CD4-positive, CD25-positive, alpha-beta regulatory T cell (primary cell): ENCODE data around the gene GLTP. TPM values are rescaled to one million over a fixed set of nuclear protein-coding genes. Genes with fewer than 3 reads are reported as not detected.
"Not testable (repeated sequence)": the region's sequence is repeated elsewhere in the genome, so short reads cannot be mapped to it uniquely, and the experiment has no call there.

Experiments used
- ATAC-seq, 2 donors: fragments of 150-1000 bp; cut with Tn5 transposase; one replicate each; pipeline ENCODE4 v1.10.0; 2021; ENCODE audit warnings: low read depth in 2 of 2, moderate number of reproducible peaks in 2 of 2, moderate library complexity in 1 of 2
- DNase-seq, 3 donors: peaks; one replicate each; pipeline versions ENCODE4 v3.0.0 to v3.0.0-alpha.2; 2012 to 2022; ENCODE audit warnings: mixed read lengths in 1 of 3
- H3K27ac ChIP-seq: one replicate; pipeline ENCODE4 v1.7.0; 2013; ENCODE audit warnings: mild to moderate bottlenecking, low read length; ENCODE audit not compliant: insufficient read depth, poor library complexity, severe bottlenecking
- H3K27me3 ChIP-seq: one replicate; pipeline ENCODE4 v1.7.0; 2013; ENCODE audit warnings: low read length; ENCODE audit not compliant: control insufficient read depth, insufficient read depth
- H3K36me3 ChIP-seq: one replicate; pipeline ENCODE4 v1.7.0; 2013; ENCODE audit warnings: mild to moderate bottlenecking, low read length, moderate library complexity; ENCODE audit not compliant: control insufficient read depth, insufficient read depth
- H3K4me1 ChIP-seq: 2 replicates; pipeline ENCODE4 v1.7.0; 2013; ENCODE audit warnings: mild to moderate bottlenecking, low read length; ENCODE audit not compliant: insufficient read depth, control insufficient read depth, poor library complexity, severe bottlenecking
- H3K4me3 ChIP-seq: one replicate; pipeline ENCODE4 v1.7.0; 2013; ENCODE audit warnings: low read depth, mild to moderate bottlenecking, low read length, moderate library complexity
- H3K9me3 ChIP-seq, 2 experiments: 1 replicate in 1 of 2; 2 replicates in 1 of 2; pipeline ENCODE4 v1.7.0; 2013; ENCODE audit warnings: low read length in 2 of 2, mild to moderate bottlenecking in 1 of 2, moderate library complexity in 1 of 2; ENCODE audit not compliant: control insufficient read depth in 2 of 2
- H3K27ac Mint-ChIP-seq, 3 donors: one replicate each; pipeline ENCODE4 v1.8.0; 2020 to 2022; ENCODE audit warnings: mild to moderate bottlenecking in 3 of 3, mixed read lengths in 3 of 3, moderate library complexity in 2 of 3
- H3K27me3 Mint-ChIP-seq: one replicate; pipeline ENCODE4 v1.8.0; 2022; ENCODE audit warnings: mild to moderate bottlenecking, mixed read lengths
- H3K36me3 Mint-ChIP-seq: one replicate; pipeline ENCODE4 v1.8.0; 2020; ENCODE audit warnings: mixed read lengths
- H3K4me1 Mint-ChIP-seq, 4 donors: one replicate each; pipeline ENCODE4 v1.8.0; 2020 to 2022; ENCODE audit warnings: mixed read lengths in 4 of 4, mild to moderate bottlenecking in 1 of 4
- H3K4me3 Mint-ChIP-seq, 4 donors: one replicate each; pipeline ENCODE4 v1.8.0; 2020 to 2022; ENCODE audit warnings: mild to moderate bottlenecking in 4 of 4, mixed read lengths in 4 of 4, moderate library complexity in 3 of 4
- H3K9me3 Mint-ChIP-seq, 7 donors: one replicate each; pipeline ENCODE4 v1.8.0; 2020 to 2022; ENCODE audit warnings: mixed read lengths in 7 of 7, mild to moderate bottlenecking in 3 of 7, moderate library complexity in 2 of 7
- polyA plus RNA-seq, 4 donors: library from polyadenylated mRNA; unstranded; fragments of 300-500 nt; fragmentation: Illumina TruSeq; gene quantifications; one replicate each; pipeline ENCODE4 v1.2.3, GENCODE V29; 2021
- total RNA-seq: library from RNA; stranded (reverse); gene quantifications from one replicate; pipeline ENCODE4 v1.2.3, GENCODE V29; 2022

The GLTP gene
- total and polyA plus RNA-seq, 5 donors from 2014 or later, result 31.1 to 48.9 (median 37.8) TPM

GRCh38 chr12:109861689-109862314 lies 18.5 kb downstream of the GLTP start:
- ATAC-seq (no peak), DNase-seq (no peak)
- Histone ChIP-seq H3K36me3 (peaks cover 16% of the 10 kb centered on the region), H3K4me1 (peaks cover 6% of the 10 kb centered on the region), H3K27ac (no peak overlapping the region), H3K4me3 (no peak overlapping the region), H3K27me3 (no peaks in the 10 kb centered on the region), H3K9me3 (no peaks in the 10 kb centered on the region)
- no peak overlapping the region for H3K4me3 Mint-ChIP-seq
- H3K36me3 Mint-ChIP-seq, result peaks cover 17% of the 10 kb centered on the region
- peak overlapping the region in 2 of 3 donors; percentile 42 to 56 for H3K27ac Mint-ChIP-seq
- H3K9me3 Mint-ChIP-seq, result peaks cover 0 to 3% (median 0%) of the 10 kb centered on the region in 7 donors
- H3K4me1 Mint-ChIP-seq, result peaks cover 8 to 33% (median 18%) of the 10 kb centered on the region in 4 donors
- H3K27me3 Mint-ChIP-seq, result no peaks in the 10 kb centered on the region

DNA sequence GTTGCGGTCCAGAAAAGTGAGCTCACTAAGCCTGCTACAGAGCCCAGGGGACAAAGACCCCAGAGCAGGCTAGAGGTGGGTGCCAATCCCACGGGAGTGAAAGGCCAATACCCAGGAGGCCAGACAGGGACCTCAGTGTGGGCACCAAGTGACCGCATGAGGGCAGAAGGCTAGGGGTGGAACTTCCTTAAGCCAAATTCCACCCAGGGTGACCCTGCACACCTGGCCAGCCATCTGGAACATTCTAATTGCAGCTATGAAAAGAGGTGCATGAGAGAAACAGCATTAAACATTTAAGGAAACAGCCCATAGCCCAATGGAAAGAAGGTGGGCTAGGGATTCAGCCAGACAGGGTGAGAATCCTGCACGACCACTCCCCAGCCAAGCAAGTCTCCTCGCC lies 19.4 kb downstream of the GLTP start:
- Mint-ChIP-seq H3K36me3 (peaks cover 17% of the 10 kb centered on the region), H3K27me3 (no peaks in the 10 kb centered on the region), H3K4me3 (no peak overlapping the region), H3K4me1 (peaks cover 8 to 29% (median 14%) of the 10 kb centered on the region in 4 donors), H3K9me3 (peaks cover 0 to 3% (median 0%) of the 10 kb centered on the region in 7 donors), H3K27ac (no peak overlapping the region)
- Histone ChIP-seq H3K27me3 (no peaks in the 10 kb centered on the region), H3K4me3 (no peak overlapping the region), H3K9me3 (no peaks in the 10 kb centered on the region), H3K4me1 (peaks cover 6% of the 10 kb centered on the region), H3K36me3 (peaks cover 17% of the 10 kb centered on the region), H3K27ac (no peak overlapping the region)
- DNase-seq (no peak), ATAC-seq (no peak)

DNA sequence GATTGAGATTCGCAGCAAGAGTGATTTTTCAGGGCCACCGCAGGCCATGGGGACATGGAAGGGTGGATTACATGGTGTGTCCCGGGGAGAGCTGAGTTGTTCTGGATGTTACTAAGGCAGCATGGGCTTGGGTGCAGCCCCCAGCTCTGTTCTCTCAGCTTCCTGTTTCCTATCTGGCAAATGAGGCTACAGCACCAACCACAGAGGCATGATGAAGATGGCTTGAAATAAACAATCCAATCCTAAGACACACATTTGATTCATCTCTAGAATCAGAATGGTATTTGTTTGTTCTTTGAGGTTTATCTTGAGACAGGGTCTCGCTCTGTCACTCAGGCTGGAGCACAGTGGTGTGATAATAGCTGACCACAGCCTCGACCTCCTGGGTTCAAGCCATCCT lies 21.6 kb downstream of the GLTP start:
- DNase-seq, result no peak
- Mint-ChIP-seq H3K4me3 (no peak overlapping the region), H3K9me3 (peaks cover 0 to 3% (median 0%) of the 10 kb centered on the region in 7 donors), H3K27me3 (no peaks in the 10 kb centered on the region), H3K4me1 (peaks cover 0 to 9% (median 6%) of the 10 kb centered on the region in 4 donors), H3K27ac (peak overlapping the region; percentile 79 to 87 (median 85)), H3K36me3 (peaks cover 17% of the 10 kb centered on the region)
- no peaks in the 10 kb centered on the region for H3K9me3 ChIP-seq
- no peak for ATAC-seq
- no peak overlapping the region for H3K27ac ChIP-seq
- H3K4me3 ChIP-seq, result no peak overlapping the region
- H3K4me1 ChIP-seq, result no peaks in the 10 kb centered on the region
- H3K27me3 ChIP-seq, result no peaks in the 10 kb centered on the region
- peaks cover 34% of the 10 kb centered on the region for H3K36me3 ChIP-seq

DNA sequence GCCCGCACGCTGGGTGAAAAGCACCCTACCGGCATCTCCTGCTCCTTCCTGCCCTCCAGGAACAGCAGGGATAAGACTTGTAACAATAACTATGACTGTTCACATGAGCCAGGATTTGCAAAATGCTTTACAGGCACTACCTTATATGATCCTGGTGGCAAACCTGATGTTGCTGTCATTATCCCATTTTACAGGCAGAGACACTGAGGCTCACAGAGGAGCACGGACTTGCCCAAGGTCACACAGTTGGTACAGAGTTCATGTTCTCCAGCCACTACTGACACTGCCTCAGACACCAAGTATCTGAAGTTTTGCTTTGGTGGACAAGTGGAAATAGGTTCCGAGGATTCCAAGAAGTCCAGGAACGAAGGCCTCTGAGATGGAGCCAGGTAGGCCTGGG lies 22.6 kb downstream of the GLTP start:
- H3K9me3 Mint-ChIP-seq, result no peaks in the 10 kb centered on the region
- ATAC-seq, result no peak
- H3K36me3 Mint-ChIP-seq, result peaks cover 17% of the 10 kb centered on the region
- H3K27ac Mint-ChIP-seq, result peak overlapping the region in 1 of 3 donors; percentile 86
- no peaks in the 10 kb centered on the region for H3K27me3 Mint-ChIP-seq
- DNase-seq, result no peak
- Histone ChIP-seq H3K4me1 (no peaks in the 10 kb centered on the region), H3K36me3 (peaks cover 34% of the 10 kb centered on the region), H3K9me3 (no peaks in the 10 kb centered on the region), H3K4me3 (no peak overlapping the region), H3K27ac (no peak overlapping the region), H3K27me3 (no peaks in the 10 kb centered on the region)
- H3K4me1 Mint-ChIP-seq, result peaks cover 2 to 6% (median 6%) of the 10 kb centered on the region in 4 donors
- no peak overlapping the region for H3K4me3 Mint-ChIP-seq

DNA sequence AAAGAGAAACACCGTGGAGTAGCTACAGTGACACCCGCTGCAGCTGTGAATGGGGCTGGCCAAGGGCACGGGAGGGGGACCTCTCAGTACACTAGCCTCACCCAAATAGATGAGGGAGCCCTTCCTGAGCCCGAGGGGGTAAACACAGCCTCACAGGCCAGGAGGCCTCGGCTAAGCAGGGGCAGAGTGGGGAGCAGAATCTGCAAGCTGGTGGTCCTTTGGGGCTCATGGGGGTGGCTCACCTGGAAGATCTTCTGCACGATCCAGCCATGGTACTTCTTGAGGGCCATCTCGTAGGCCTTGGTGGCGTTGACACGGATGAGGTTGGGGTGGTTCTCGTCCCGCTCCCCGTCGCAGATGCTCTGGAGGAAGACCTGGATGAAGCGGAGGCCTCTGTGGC lies 25.0 kb downstream of the GLTP start:
- DNase-seq, result no peak

DNA sequence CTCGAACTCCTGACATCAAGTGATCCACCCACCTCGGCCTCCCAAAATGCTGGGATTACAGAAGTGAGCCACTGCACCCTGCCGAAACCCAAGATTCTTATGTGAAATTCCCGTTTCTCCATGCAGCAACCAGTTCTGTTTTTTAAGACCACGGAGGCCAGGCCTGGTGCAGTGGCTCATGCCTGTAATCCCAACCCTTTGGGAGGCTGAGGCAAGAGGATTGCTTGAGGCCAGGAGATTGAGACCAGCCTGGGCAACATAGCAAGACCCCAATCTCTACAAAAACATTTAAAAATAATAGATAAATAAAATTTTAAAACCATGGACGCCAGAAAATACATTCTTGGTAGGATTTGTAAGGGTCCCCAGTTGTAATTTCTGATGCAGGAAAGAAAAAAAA lies 29.8 kb downstream of the GLTP start:
- not testable (repeated sequence) for H3K27ac Mint-ChIP-seq, H3K36me3 Mint-ChIP-seq, H3K9me3 ChIP-seq, H3K9me3 Mint-ChIP-seq, H3K4me3 Mint-ChIP-seq, DNase-seq, H3K27me3 ChIP-seq, H3K4me3 ChIP-seq, H3K4me1 ChIP-seq, ATAC-seq, H3K27me3 Mint-ChIP-seq, H3K27ac ChIP-seq
- peaks cover 17% of the 10 kb centered on the region for H3K36me3 ChIP-seq
- peaks cover 5 to 12% (median 6%) of the 10 kb centered on the region in 4 donors for H3K4me1 Mint-ChIP-seq

More for the DNA sequence above, 25.0 kb downstream of the GLTP start:
- no peak overlapping the region for H3K27ac ChIP-seq
- peaks cover 2 to 6% (median 6%) of the 10 kb centered on the region in 4 donors for H3K4me1 Mint-ChIP-seq
- H3K36me3 Mint-ChIP-seq, result peaks cover 21% of the 10 kb centered on the region
- no peak overlapping the region for H3K27ac Mint-ChIP-seq
- no peaks in the 10 kb centered on the region for H3K9me3 Mint-ChIP-seq
- no peak overlapping the region for H3K4me3 Mint-ChIP-seq
- H3K27me3 Mint-ChIP-seq, result no peaks in the 10 kb centered on the region
- H3K4me1 ChIP-seq, result no peaks in the 10 kb centered on the region
- H3K4me3 ChIP-seq, result no peak overlapping the region
- H3K36me3 ChIP-seq, result peaks cover 36% of the 10 kb centered on the region
- no peaks in the 10 kb centered on the region for H3K9me3 ChIP-seq
- ATAC-seq, result no peak
- no peaks in the 10 kb centered on the region for H3K27me3 ChIP-seq

DNA sequence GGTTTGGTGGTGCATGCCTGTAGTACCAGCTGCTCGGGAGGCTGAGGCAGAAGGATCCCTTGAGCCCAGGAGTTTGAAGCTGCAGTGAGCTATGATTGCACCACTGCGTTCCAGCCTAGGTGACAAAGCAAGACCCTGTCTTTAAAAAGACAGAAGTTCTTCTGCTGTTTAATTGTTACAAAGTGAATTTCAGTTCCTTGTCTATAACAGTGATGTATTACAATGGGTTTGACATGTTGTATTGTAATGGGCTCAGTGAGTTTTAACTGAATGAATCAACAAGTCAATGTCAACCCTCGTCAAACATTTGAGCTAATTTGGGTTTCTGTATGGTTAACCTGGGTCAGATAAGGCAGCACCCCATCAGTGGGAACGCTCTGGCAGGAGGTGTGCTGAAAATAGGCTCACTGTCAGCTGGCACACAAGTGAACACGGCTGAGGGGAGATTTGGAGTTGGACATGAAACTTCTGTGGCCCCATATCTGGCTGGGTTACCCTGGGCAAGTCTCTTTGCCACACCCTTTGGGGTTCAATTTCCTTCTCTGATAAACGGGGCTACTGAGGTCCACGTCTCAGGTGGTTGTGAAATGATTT lies 33.1 kb downstream of the GLTP start:
- no peaks in the 10 kb centered on the region for H3K9me3 ChIP-seq
- Mint-ChIP-seq H3K4me3 (peak overlapping the region in 1 of 4 donors; percentile 27), H3K36me3 (peaks cover 8% of the 10 kb centered on the region)

DNA sequence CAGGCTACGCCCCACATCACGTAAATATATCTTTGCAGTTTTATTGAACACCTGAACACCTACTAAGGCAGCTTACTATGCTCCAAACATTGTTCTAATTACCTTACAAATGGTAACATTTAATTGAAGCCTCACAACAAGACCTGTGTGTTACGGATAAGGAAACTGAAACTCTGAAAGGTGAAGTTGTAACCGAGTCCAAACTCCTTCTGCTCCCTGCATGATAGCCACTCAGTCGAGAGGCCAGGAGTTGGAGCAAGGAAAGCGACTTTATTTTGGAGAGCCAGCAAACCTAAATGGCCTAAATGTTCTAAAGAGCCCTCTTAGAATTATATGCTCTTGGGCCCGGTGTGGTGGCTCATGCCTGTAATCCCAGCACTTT lies 34.5 kb downstream of the GLTP start:
- H3K36me3 Mint-ChIP-seq, result peaks cover 4% of the 10 kb centered on the region
- H3K4me3 ChIP-seq, result no peak overlapping the region
- no peak overlapping the region for H3K27ac ChIP-seq
- H3K4me3 Mint-ChIP-seq, result no peak overlapping the region
- DNase-seq (no peak), ATAC-seq (no peak)
- H3K27me3 ChIP-seq, result no peaks in the 10 kb centered on the region
- peaks cover 4% of the 10 kb centered on the region for H3K27me3 Mint-ChIP-seq
- peaks cover 0 to 4% (median 0%) of the 10 kb centered on the region in 7 donors for H3K9me3 Mint-ChIP-seq
- peaks cover 0 to 9% (median 5%) of the 10 kb centered on the region in 4 donors for H3K4me1 Mint-ChIP-seq
- no peak overlapping the region for H3K27ac Mint-ChIP-seq
- no peaks in the 10 kb centered on the region for H3K9me3 ChIP-seq
- peaks cover 7% of the 10 kb centered on the region for H3K4me1 ChIP-seq
- no peaks in the 10 kb centered on the region for H3K36me3 ChIP-seq

More for the DNA sequence above, 33.1 kb downstream of the GLTP start:
- H3K36me3 ChIP-seq, result peaks cover under 1% of the 10 kb centered on the region
- DNase-seq, result no peak
- no peaks in the 10 kb centered on the region for H3K27me3 ChIP-seq
- no peak overlapping the region for H3K4me3 ChIP-seq
- peaks cover 0 to 4% (median 0%) of the 10 kb centered on the region in 7 donors for H3K9me3 Mint-ChIP-seq
- H3K27ac Mint-ChIP-seq, result peak overlapping the region in 1 of 3 donors; percentile 20
- no peak overlapping the region for H3K27ac ChIP-seq
- H3K4me1 ChIP-seq, result peaks cover 7% of the 10 kb centered on the region
- H3K4me1 Mint-ChIP-seq, result peaks cover 0 to 9% (median 5%) of the 10 kb centered on the region in 4 donors
- ATAC-seq, result no peak
- H3K27me3 Mint-ChIP-seq, result peaks cover 4% of the 10 kb centered on the region
